Fibroblast of lung (primary cell): ENCODE results near the gene BCAT1. TPM values are rescaled to one million over a fixed set of nuclear protein-coding genes. Genes with fewer than 3 reads are reported as not detected.
"Not testable (repeated sequence)": the region's sequence is repeated elsewhere in the genome, so short reads cannot be mapped to it uniquely, and the experiment has no call there.

Experiments
- DNase-seq, 2 donors: peaks; one replicate each; pipeline versions ENCODE4 v3.0.0 to v3.0.0-alpha.2; 2010; ENCODE audit warnings: low read depth in 2 of 2
- H2AFZ ChIP-seq: 2 replicates; pipeline ENCODE4 v1.5.1; 2012; ENCODE audit warnings: low read length, control low read depth, inconsistent platforms
- H3K27ac ChIP-seq: 2 replicates; pipeline ENCODE4 v1.5.1; 2011; ENCODE audit warnings: low read length, control low read depth; ENCODE audit not compliant: insufficient read depth
- H3K27me3 ChIP-seq: 2 replicates; pipeline ENCODE4 v1.5.1; 2011; ENCODE audit warnings: mild to moderate bottlenecking, low read length; ENCODE audit not compliant: control insufficient read depth, insufficient read depth
- H3K36me3 ChIP-seq: 2 replicates; pipeline ENCODE4 v1.5.1; 2011; ENCODE audit warnings: low read length; ENCODE audit not compliant: control insufficient read depth, insufficient read depth
- H3K4me1 ChIP-seq: 2 replicates; pipeline ENCODE4 v1.5.1; 2011; ENCODE audit warnings: low read length; ENCODE audit not compliant: control insufficient read depth, insufficient read depth; ENCODE audit errors: extremely low read depth
- H3K4me2 ChIP-seq: 2 replicates; pipeline ENCODE4 v1.5.1; 2011; ENCODE audit warnings: low read length, control low read depth; ENCODE audit not compliant: insufficient read depth; ENCODE audit errors: extremely low read depth
- H3K4me3 ChIP-seq, 4 experiments: fragments of 200-600 bp in 1 of 4; sonication (generic) in 1 of 4; replicated peaks in 1 of 4; 2 replicates each; pipeline ENCODE4 v1.5.1; 2011 to 2016; ENCODE audit warnings: low read length in 4 of 4, low read depth in 3 of 4, mild to moderate bottlenecking in 3 of 4, control low read depth in 2 of 4, inconsistent platforms in 1 of 4, mixed read lengths in 1 of 4; ENCODE audit not compliant: insufficient read depth in 1 of 4; ENCODE audit errors: control extremely low read depth in 1 of 4
- H3K79me2 ChIP-seq: 2 replicates; pipeline ENCODE4 v1.5.1; 2012; ENCODE audit warnings: mild to moderate bottlenecking, low read length, inconsistent platforms; ENCODE audit not compliant: control insufficient read depth, insufficient read depth
- H3K9ac ChIP-seq: 2 replicates; pipeline ENCODE4 v1.5.1; 2011; ENCODE audit warnings: mild to moderate bottlenecking, low read length, control low read depth; ENCODE audit not compliant: insufficient read depth
- H3K9me3 ChIP-seq: 2 replicates; pipeline ENCODE4 v1.5.1; 2012; ENCODE audit warnings: low read depth, low read length; ENCODE audit not compliant: control insufficient read depth, insufficient read depth
- H4K20me1 ChIP-seq: 2 replicates; pipeline ENCODE4 v1.5.1; 2011; ENCODE audit warnings: low read length; ENCODE audit not compliant: control insufficient read depth, insufficient read depth; ENCODE audit errors: extremely low read depth
- CTCF ChIP-seq, 2 donors: IDR thresholded peaks in 1 of 2; conservative IDR thresholded peaks in 1 of 2; 1 replicate in 1 of 2; 2 replicates in 1 of 2; pipeline ENCODE4 v1.5.1; 2011 to 2012; ENCODE audit warnings: low read length in 2 of 2, control low read depth in 1 of 2, inconsistent platforms in 1 of 2, low read depth in 1 of 2, mild to moderate bottlenecking in 1 of 2
- EZH2 ChIP-seq: IDR thresholded peaks from 2 replicates; pipeline ENCODE4 v1.5.1; 2012; ENCODE audit warnings: low read length, control low read depth, mild to moderate bottlenecking; ENCODE audit errors: missing control alignments
- polyA plus RNA-seq, 2 donors: library from polyadenylated mRNA; depleted of rRNA in 1 of 2; stranded (reverse) in 1 of 2; unstranded in 1 of 2; fragments of >200 nt; gene quantifications; 2 replicates each; pipeline ENCODE4 v1.2.1, GENCODE V29; 2011 to 2012; ENCODE audit warnings: missing spikeins in 1 of 2
- total RNA-seq: library from RNA; depleted of rRNA; stranded (reverse); fragments of >200 nt; gene quantifications from 2 replicates; pipeline ENCODE4 v1.2.1, GENCODE V29; 2014

BCAT1 gene
- total and polyA plus RNA-seq, 2 donors (not counting 1 experiment from before 2014, with no cell fraction given) = 27.8 to 162 TPM

GRCh38 chr12:24966951-24967564 lies 18.2 kb upstream of the BCAT1 start:
- Histone ChIP-seq H3K4me2 (no peak overlapping the region), H3K9ac (no peak overlapping the region), H4K20me1 (no peaks in the 10 kb centered on the region), H3K9me3 (no peaks in the 10 kb centered on the region), H2AFZ (no peak overlapping the region), H3K27me3 (no peaks in the 10 kb centered on the region), H3K79me2 (no peaks in the 10 kb centered on the region), H3K36me3 (no peaks in the 10 kb centered on the region), H3K4me1 (no peaks in the 10 kb centered on the region), H3K4me3 (no peak overlapping the region), H3K27ac (no peak overlapping the region)
- DNase-seq = no peak
- TF ChIP-seq EZH2 = no peak
- no peak for TF ChIP-seq CTCF (conservative IDR thresholded peaks at IDR 0.05 in 1 of 2, IDR thresholded peaks at IDR 0.05 in 1 of 2; ENCODE audit: low read depth in 1 of 2, low read length in 2 of 2)

GRCh38 chr12:24964342-24964741 lies 15.4 kb upstream of the BCAT1 start:
- H3K36me3 ChIP-seq = no peaks in the 10 kb centered on the region
- no peak overlapping the region for H3K27ac ChIP-seq
- no peaks in the 10 kb centered on the region for H3K27me3 ChIP-seq
- no peak for TF ChIP-seq CTCF (conservative IDR thresholded peaks at IDR 0.05 in 1 of 2, IDR thresholded peaks at IDR 0.05 in 1 of 2; ENCODE audit: low read depth in 1 of 2, low read length in 2 of 2)
- TF ChIP-seq EZH2 = no peak
- H3K9ac ChIP-seq = no peak overlapping the region
- no peaks in the 10 kb centered on the region for H3K79me2 ChIP-seq
- no peak for DNase-seq
- no peaks in the 10 kb centered on the region for H3K9me3 ChIP-seq
- no peak overlapping the region for H3K4me2 ChIP-seq
- H2AFZ ChIP-seq = no peak overlapping the region
- H3K4me1 ChIP-seq = no peaks in the 10 kb centered on the region
- H3K4me3 ChIP-seq = no peak overlapping the region
- no peaks in the 10 kb centered on the region for H4K20me1 ChIP-seq

- Histone ChIP-seq H3K9me3 (no peaks in the 10 kb centered on the region), H3K27me3 (no peaks in the 10 kb centered on the region), H2AFZ (no peak overlapping the region), H3K36me3 (no peaks in the 10 kb centered on the region), H3K4me2 (no peak overlapping the region), H4K20me1 (no peaks in the 10 kb centered on the region), H3K27ac (no peak overlapping the region), H3K4me1 (no peaks in the 10 kb centered on the region), H3K79me2 (no peaks in the 10 kb centered on the region), H3K4me3 (no peak overlapping the region), H3K9ac (no peak overlapping the region)
- peak; percentile 62 to 68 for DNase-seq
- TF ChIP-seq CTCF (conservative IDR thresholded peaks at IDR 0.05 in 1 of 2, IDR thresholded peaks at IDR 0.05 in 1 of 2; ENCODE audit: low read depth in 1 of 2, low read length in 2 of 2) = peak; percentile 73 to 90
- no peak for TF ChIP-seq EZH2
Observed at GRCh38 chr12:24960222-24960855, 11.4 kb upstream of the BCAT1 start.

GRCh38 chr12:24956351-24956750 lies 7.5 kb upstream of the BCAT1 start:
- H3K9me3 ChIP-seq, H3K27ac ChIP-seq, DNase-seq, H2AFZ ChIP-seq, H3K4me2 ChIP-seq, H3K36me3 ChIP-seq, H4K20me1 ChIP-seq, H3K4me1 ChIP-seq, H3K4me3 ChIP-seq, H3K27me3 ChIP-seq, H3K9ac ChIP-seq, H3K79me2 ChIP-seq: not testable (repeated sequence)
